ENCODE measurements around the gene CLVS2. TPM values are rescaled to one million over a fixed set of nuclear protein-coding genes. Genes with fewer than 3 reads are reported as not detected.

CLVS2 gene, protein sequence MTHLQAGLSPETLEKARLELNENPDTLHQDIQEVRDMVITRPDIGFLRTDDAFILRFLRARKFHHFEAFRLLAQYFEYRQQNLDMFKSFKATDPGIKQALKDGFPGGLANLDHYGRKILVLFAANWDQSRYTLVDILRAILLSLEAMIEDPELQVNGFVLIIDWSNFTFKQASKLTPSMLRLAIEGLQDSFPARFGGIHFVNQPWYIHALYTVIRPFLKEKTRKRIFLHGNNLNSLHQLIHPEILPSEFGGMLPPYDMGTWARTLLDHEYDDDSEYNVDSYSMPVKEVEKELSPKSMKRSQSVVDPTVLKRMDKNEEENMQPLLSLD
- polyA plus RNA-seq = 13.4 and 16.6 TPM in 2 replicates

DNA sequence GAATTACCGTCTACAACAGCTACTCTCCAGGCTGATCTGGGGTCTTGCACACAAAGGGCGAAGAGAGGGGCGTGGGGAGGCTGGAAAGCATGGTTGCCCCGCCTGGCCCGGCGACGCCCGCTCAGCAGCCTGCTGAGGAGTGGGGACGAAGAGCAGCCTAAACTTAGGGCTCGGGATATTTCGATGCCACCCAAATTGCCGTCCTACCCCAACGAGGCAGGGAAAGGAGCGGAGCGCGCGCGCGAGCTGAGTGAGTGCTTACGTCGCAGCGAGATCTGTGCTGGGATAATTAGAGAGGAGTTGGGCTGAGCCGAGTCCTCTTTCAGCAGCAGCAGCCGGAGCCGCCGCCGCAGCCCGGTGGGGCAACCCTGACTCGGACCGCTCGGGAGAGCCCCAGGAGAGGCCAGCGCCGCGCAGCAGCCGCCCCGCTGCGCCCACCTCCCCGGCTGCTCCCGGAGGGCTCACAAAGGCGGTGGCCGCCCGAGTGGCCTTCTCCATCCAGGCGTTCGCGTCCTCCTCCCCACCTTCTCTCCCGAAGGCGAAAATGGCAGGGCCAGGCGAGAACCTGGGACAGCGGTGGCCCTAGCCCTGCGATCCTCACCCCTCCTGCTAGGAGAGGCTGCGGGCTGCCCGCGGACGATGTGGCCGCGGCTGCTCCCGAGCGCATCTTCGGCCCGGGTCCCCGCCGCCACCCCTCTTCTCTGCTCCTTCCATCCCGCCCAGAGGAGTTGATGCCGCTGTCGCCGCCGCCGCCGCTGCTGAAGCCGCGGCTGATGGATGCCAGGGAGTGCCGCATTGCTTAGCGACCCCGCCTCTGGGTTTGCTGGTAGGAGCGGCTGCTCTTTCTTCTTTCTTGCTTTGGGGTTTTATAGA, at the start of gene CLVS2:
Gene CLVS2 (plus strand): TSS at position 315 of the 873 bp plus-strand sequence. CDS start 1,543 bp downstream, outside the sequence.

Other genes with a start within 250 kb of the CLVS2 start
- gene FABP7, start 216.5 kb upstream of the CLVS2 start, polyA plus RNA-seq = 164 and 244 TPM in 2 replicates
- 39.0 and 46.3 TPM in 2 replicates for gene SMPDL3A, start 207.0 kb upstream of the CLVS2 start, polyA plus RNA-seq

Measured in Purkinje cell (primary cell).